ENCODE measurements around the gene PACS2.
"Not testable (repeated sequence)": the region's sequence is repeated elsewhere in the genome, so short reads cannot be mapped to it uniquely, and the experiment has no call there.

Gene PACS2

GRCh38 chr14:105314287-105315200, at the start of gene PACS2:
Gene PACS2 (plus strand): TSS chr14:105314748. CDS start chr14:105314919, 171 bp downstream.
- DNase-seq = peak; percentile 86

DNA sequence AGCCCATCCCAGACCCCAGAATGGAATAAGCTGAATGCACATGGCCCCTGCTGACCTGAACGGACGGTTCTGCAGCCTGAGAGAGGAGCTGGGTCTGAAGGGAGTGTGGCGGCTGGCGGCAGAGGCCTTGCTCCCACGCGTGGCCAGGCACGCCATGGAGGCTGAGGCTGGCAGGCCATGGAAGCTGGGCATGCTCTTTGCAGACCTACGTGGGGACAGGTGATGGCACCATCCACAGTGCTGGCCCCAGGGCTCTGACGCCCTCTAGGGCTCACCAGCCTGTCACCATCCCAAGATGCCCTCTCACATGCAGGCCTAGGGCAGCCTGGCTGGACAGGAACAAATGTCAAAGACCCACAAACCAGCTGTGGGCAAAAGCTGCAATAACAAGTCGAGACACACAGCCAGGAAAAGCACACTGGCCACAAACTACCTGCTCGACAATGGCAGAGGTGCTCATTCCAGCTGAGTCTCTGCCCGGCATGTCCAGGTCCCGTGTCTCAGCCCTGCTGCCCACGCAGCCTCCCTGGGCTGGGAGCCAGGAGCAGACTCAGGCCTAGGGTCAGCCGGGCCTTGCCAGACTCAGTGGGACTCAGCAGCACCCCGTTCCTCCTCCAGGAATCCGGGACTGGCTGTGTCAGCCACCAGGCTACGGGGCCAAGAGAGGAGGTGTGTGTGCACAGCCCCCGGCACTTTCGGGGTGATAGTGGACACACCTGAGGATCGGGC, 46.6 kb upstream of the PACS2 start:
- DNase-seq = no peak

GRCh38 chr14:105268736-105269354, 45.7 kb upstream of the PACS2 start:
- DNase-seq = no peak

DNA sequence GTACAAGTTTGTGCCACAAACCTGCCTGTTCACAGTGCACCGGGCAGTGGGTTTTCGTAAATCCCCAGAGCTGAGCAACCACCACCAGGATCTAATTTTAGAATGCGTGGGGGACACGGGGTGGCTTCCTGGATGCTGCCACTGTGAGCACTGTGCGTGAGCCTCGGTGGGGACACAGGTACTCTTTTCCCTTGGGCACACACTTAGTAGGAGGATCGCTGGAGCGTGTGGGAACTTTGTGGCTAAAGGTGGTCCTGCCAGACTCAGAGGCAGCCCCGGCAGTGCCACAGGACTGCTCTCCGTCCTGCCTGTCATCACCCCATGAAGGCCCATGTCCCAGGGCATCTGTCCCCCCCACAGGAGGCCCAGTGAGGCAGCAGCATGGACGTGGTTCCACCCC, 45.1 kb upstream of the PACS2 start:
- no peak for DNase-seq

GRCh38 chr14:105271224-105271890, 43.2 kb upstream of the PACS2 start:
- DNase-seq = no peak

GRCh38 chr14:105272623-105273022, 41.9 kb upstream of the PACS2 start:
- DNase-seq = no peak

DNA sequence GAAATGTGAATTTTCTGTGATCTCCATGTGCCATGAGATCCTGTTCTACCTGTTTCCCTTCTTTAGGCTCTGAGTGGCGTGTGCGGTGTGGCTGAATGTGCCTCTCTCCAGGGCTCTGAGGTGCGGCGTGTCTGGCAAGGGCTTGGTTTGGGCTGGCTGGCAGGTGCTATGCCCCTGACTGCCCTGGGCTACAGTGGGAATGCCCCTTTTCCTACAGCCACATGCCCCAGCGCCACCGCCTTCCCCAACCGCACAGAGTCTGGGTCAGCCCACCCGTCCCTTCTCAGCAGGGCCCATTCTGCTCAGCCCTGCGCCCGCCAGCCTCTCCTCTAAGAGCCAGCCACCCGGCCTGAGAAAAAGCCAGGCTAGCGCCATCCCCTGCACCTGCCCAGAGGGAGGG, 41.5 kb upstream of the PACS2 start:
- DNase-seq = no peak

DNA sequence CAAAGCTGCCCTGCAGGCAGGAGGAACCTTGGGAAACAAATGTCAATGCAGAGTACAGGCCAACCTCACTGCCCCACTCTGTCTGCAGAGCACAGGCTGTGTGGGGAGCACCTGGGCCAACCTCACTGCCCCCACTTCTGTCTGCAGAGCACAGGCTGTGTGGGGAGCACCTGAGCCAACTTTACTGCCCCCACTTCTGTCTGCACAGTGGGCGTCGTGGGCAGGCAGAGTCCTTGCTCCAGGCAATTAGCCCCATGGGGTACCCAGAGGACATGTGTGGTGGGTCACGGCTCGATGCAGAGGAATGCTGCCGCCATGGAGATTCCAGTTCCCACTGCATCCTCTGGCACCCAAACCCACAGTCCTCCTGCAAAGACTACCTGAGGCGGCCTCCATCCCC, 39.9 kb upstream of the PACS2 start:
- no peak for DNase-seq

DNA sequence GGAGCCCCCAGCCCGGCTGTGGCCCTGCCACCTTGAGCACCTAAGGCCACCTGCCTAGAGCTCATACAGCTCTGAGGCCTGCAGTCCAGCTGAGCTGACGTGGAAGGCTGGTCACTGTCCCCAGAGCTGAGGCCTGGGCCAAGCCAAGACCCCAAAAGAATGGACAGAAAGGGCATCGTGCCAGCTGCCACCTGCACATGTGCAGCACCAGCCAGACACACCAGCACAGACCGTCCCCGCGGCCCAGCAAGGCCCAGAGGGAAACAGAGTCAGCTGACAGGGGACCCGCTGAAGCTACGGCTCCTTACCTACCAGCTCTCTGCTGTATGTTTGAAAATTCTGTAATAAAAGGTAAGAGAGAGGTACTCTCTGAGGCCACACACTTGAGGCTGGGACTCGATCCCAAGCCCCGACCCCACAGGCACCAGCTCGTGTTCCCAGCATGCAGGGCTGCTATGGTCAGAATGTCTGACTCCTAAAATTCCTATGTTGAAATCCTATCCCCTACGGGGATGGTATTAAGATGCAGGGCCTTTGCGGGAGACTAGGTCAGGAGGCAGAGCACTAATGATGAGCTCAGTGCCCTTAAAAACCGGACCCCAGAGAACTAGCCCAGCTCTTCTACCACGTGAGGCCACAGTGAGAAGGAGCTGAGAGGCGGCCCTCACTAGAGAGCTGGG, 39.1 kb upstream of the PACS2 start:
- no peak for DNase-seq

DNA sequence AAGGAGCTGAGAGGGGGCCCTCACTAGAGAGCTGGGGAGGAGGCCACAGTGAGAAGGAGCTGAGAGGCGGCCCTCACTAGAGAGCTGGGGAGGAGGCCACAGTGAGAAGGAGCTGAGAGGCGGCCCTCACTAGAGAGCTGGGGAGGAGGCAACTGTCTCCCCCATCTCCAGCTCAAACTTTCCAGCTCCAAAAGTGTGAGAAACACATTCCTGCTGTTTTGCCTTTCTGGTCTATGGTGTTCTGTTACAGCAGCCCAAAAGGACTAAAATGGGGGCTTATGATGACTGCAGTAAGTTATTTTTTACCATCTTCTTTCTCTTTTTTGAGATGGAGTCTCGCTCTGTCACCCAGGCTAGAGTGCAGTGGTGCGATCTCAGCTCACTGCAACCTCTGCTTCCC, 37.1 kb upstream of the PACS2 start:
- DNase-seq = not testable (repeated sequence)

DNA sequence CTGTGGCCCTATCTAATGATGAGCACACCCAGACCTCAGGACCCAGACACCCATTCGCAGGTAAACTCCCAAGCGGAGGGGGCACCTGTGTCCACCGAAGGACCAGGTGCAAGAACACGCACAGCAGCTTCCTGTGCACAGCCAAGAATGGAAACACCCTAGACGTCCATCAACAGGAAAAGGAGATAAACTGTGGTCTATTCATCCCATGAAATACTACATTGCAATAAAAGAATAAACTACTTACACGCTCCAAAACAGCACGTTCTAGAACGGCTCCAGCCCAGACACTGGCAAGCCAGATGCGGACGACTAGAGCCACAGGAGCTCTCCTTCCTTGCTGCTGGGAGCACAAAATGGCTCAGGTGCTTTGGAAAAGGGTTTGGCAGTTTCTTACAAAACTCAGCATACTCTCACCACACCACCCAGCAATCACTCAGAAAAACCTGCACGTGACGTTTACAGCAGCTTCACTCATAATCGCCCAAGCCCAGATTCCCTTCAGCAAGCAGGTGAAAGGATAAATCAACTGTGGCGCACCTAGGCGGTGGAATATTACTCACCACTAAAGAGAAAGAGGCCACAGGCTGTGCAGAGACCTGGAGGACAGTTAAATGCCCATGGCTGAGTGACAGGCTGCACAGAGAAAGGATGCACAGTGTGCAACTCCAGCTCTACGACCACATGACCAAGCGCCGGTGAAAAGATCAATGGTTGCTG, 34.7 kb upstream of the PACS2 start:
- DNase-seq = no peak

GRCh38 chr14:105280525-105280924, 34.0 kb upstream of the PACS2 start:
- DNase-seq = no peak

GRCh38 chr14:105281371-105282097, 33.0 kb upstream of the PACS2 start:
- peak; percentile 55 for DNase-seq

GRCh38 chr14:105282098-105282725, 32.3 kb upstream of the PACS2 start:
- no peak for DNase-seq

GRCh38 chr14:105283028-105283427, 31.5 kb upstream of the PACS2 start:
- DNase-seq = no peak

DNA sequence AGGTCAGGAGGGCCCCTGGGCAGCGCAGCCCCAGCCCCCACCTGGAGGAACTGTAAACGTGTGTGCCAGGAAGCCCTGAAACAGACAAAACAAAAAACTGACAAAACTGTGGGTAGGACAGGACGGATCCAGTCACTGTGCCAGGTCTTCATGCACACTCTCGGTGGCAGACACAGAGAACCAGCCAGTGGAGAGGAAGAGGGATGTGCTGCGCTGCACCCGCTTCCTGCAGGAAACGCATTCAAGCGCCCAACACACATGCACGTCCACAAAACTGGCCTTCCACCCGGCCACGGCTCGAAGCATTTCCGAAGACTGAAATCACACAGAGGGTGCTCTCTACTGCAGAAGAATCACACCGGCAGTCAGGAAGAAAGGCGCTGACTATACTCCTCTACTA, 30.6 kb upstream of the PACS2 start:
- no peak for DNase-seq

GRCh38 chr14:105285174-105285573, 29.4 kb upstream of the PACS2 start:
- DNase-seq = no peak

DNA sequence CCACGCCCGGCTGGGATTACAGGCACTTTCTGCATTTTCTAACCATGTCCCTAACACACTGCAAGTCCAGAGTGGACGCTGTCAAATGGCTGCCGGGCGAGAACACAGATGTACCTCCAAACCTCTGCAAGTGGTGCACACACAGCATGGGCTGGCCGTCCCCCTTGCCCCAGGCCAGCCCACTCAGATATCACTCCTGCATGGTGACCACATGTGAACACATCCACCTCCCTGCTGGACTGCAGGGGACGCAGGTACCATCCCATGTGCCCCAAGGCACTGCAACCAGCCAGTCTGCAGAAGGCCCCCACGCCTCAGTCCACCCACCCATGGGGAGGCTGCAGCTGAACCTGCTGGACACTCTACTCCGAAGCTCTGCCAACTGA, 27.8 kb upstream of the PACS2 start:
- DNase-seq = no peak

GRCh38 chr14:105287249-105288102, 27.1 kb upstream of the PACS2 start:
- DNase-seq = no peak

DNA sequence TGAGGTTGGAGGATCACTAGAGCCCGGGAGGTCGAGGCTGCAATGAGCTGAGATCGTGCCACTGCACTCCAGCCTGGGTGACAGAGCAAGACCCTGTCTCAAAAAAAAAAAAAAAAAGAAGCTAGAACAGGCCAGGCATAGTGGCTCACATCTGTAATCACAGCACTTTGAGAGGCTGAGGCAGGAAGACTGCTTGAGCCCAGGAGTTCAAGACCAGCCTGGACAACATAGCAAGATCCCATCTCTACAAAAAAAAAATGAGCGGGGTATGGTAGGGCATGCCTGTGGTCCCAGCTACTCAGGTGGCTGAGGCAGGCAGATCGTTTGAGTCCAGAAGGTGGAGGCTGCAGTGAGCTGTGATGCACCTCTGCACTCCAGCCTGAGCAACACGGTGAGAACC, 25.6 kb upstream of the PACS2 start:
- DNase-seq = not testable (repeated sequence)
